B cell (primary cell): Measurements from ENCODE around the gene TBKBP1. TPM values are rescaled to one million over a fixed set of nuclear protein-coding genes. Genes with fewer than 3 reads are reported as not detected.

ENCODE experiments used
- ATAC-seq: fragments of 200-7000 bp; cut with Tn5 transposase; one replicate; pipeline ENCODE4 v1.10.0; 2021; ENCODE audit warnings: low read depth, mild to moderate bottlenecking, moderate number of reproducible peaks, moderate library complexity
- CTCF ChIA-PET: fragments of 350-600 bp; sonication (Branson Sonifier 250); formaldehyde crosslinking; loops from one replicate; lab custom pipeline; 2021; ENCODE audit warnings: antibody characterized with exemption, inconsistent platforms; lab: Charles Lee
- POLR2A ChIA-PET: fragments of 350-600 bp; sonication (Branson Sonifier 250); formaldehyde crosslinking; loops from one replicate; lab custom pipeline; 2021; ENCODE audit warnings: antibody characterized with exemption; lab: Charles Lee
- DNase-seq: peaks from one replicate; pipeline ENCODE4 v3.0.0; 2013
- H2AFZ ChIP-seq: 2 replicates; pipeline ENCODE4 v1.6.1; 2012; ENCODE audit warnings: mild to moderate bottlenecking, low read depth, low read length; ENCODE audit not compliant: insufficient read depth, poor library complexity, severe bottlenecking
- H3K27ac ChIP-seq, 2 donors: 1 replicate in 1 of 2; 2 replicates in 1 of 2; pipeline ENCODE4 v1.5.1; 2012 to 2013; ENCODE audit warnings: low read length in 2 of 2, mild to moderate bottlenecking in 2 of 2, moderate library complexity in 1 of 2
- H3K27me3 ChIP-seq, 4 experiments: fragments of 200-600 bp in 1 of 4; sonication (generic) in 1 of 4; replicated peaks in 1 of 4; 1 replicate in 2 of 4; 2 replicates in 2 of 4; pipeline versions ENCODE4 v1.6.1 to v1.7.0; 2013 to 2016; ENCODE audit warnings: low read length in 3 of 4, mild to moderate bottlenecking in 2 of 4, mixed read lengths in 1 of 4, moderate library complexity in 1 of 4; ENCODE audit not compliant: insufficient read depth in 4 of 4, control insufficient read depth in 3 of 4; ENCODE audit errors: control extremely low read depth in 1 of 4
- H3K36me3 ChIP-seq, 2 experiments: replicated peaks in 1 of 2; 1 replicate in 1 of 2; 2 replicates in 1 of 2; pipeline versions ENCODE4 v1.6.1 to v1.7.1; 2013; ENCODE audit warnings: low read length in 1 of 2; ENCODE audit not compliant: insufficient read depth in 2 of 2, control insufficient read depth in 1 of 2; ENCODE audit errors: control extremely low read depth in 1 of 2, extremely low read depth in 1 of 2
- H3K4me1 ChIP-seq, 2 donors: fragments of 200-600 bp in 1 of 2; sonication (generic) in 1 of 2; 1 replicate in 1 of 2; 2 replicates in 1 of 2; pipeline versions ENCODE4 v1.5.1 to v1.6.1; 2013 to 2017; ENCODE audit warnings: low read length in 2 of 2; ENCODE audit not compliant: control insufficient read depth in 2 of 2, insufficient read depth in 2 of 2
- H3K4me2 ChIP-seq: replicated peaks from 2 replicates; pipeline ENCODE3; 2012; ENCODE audit warnings: mild to moderate bottlenecking, low read depth, low read length; ENCODE audit not compliant: poor library complexity, severe bottlenecking
- H3K4me3 ChIP-seq, 5 experiments: fragments of 200-600 bp in 1 of 5; sonication (generic) in 1 of 5; 1 replicate in 3 of 5; 2 replicates in 2 of 5; pipeline versions ENCODE4 v1.5.1 to v1.7.0; 2011 to 2016; ENCODE audit warnings: low read length in 4 of 5, mild to moderate bottlenecking in 4 of 5, low read depth in 2 of 5, control low read depth in 1 of 5, moderate library complexity in 1 of 5; ENCODE audit not compliant: insufficient read depth in 1 of 5; ENCODE audit errors: control extremely low read depth in 1 of 5, extremely low read depth in 1 of 5
- H3K79me2 ChIP-seq: fragments of 200-600 bp; sonication (generic); one replicate; pipeline ENCODE4 v1.6.0; 2016; ENCODE audit warnings: low read length; ENCODE audit not compliant: control insufficient read depth, insufficient read depth
- H3K9ac ChIP-seq: fragments of 200-600 bp; sonication (generic); 2 replicates; pipeline ENCODE4 v1.6.1; 2017; ENCODE audit warnings: mild to moderate bottlenecking, low read length, moderate library complexity
- H3K9me3 ChIP-seq, 3 donors: one replicate each; pipeline versions ENCODE4 v1.6.1 to v1.7.1; 2013; ENCODE audit warnings: low read length in 2 of 3; ENCODE audit not compliant: control insufficient read depth in 2 of 3, insufficient read depth in 1 of 3; ENCODE audit errors: control extremely low read depth in 1 of 3
- H4K20me1 ChIP-seq: 2 replicates; pipeline ENCODE4 v1.6.0; 2012; ENCODE audit warnings: mild to moderate bottlenecking, low read length; ENCODE audit not compliant: insufficient read depth, control insufficient read depth, poor library complexity, severe bottlenecking
- H3K27ac Mint-ChIP-seq: one replicate; pipeline ENCODE4 v1.8.0; 2021; ENCODE audit warnings: mixed read lengths
- H3K27me3 Mint-ChIP-seq: one replicate; pipeline ENCODE4 v1.8.0; 2021; ENCODE audit warnings: mixed read lengths
- H3K4me1 Mint-ChIP-seq: one replicate; pipeline ENCODE4 v1.8.0; 2021; ENCODE audit warnings: mixed read lengths
- H3K4me3 Mint-ChIP-seq: one replicate; pipeline ENCODE4 v1.8.0; 2021; ENCODE audit warnings: mixed read lengths
- H3K9me3 Mint-ChIP-seq: one replicate; pipeline ENCODE4 v1.8.0; 2022; ENCODE audit warnings: mixed read lengths; ENCODE audit not compliant: insufficient read depth
- CTCF ChIP-seq: fragments of 200-600 bp; IDR thresholded peaks from one replicate; pipeline ENCODE4 v1.8.0; 2022; ENCODE audit warnings: antibody characterized with exemption, mild to moderate bottlenecking
- EZH2 ChIP-seq: IDR thresholded peaks from 2 replicates; pipeline ENCODE4 v1.6.1; 2012; ENCODE audit warnings: borderline replicate concordance, low read depth, mild to moderate bottlenecking, moderate library complexity, low read length; ENCODE audit not compliant: insufficient read depth, poor library complexity, severe bottlenecking
- WGBS: methylation state at CpG from one replicate; pipeline ENCODE4 v1.1.5; 2013; ENCODE audit warnings: missing lambda C conversion rate; ENCODE audit not compliant: insufficient coverage; 5-methylcytosine and 5-hydroxymethylcytosine counted together
- intact Hi-C: fragments of 100-400 bp; cut with micrococcal nuclease; formaldehyde crosslinking; loops from one replicate; pipeline ENCODE4 v1.10.0; 2022
- polyA plus RNA-seq: library from polyadenylated mRNA; depleted of rRNA; stranded (reverse); fragments of >200 nt; gene quantifications from 2 replicates; pipeline ENCODE4 v1.2.3, GENCODE V29; 2012
- total RNA-seq, 2 donors: library from RNA; stranded (reverse); fragments of 120-200 nt in 1 of 2; gene quantifications; 1 replicate in 1 of 2; 2 replicates in 1 of 2; pipeline versions ENCODE4 v1.2.3 to v1.2.4, GENCODE V29; 2013 to 2022

The TBKBP1 gene
- total and polyA plus RNA-seq, 2 donors (not counting 1 experiment from before 2014, with no cell fraction given) = 6.6 to 8.4 TPM

- Histone ChIP-seq H3K4me1 (peaks cover 32% of the 10 kb centered on the region in 2 donors), H3K9me3 (no peaks in the 10 kb centered on the region), H2AFZ (peak overlapping the region; percentile 95), H3K4me3 (peak overlapping the region; percentile 35 to 93 (median 83)), H3K79me2 (peaks cover 61% of the 10 kb centered on the region), H4K20me1 (peaks cover 34% of the 10 kb centered on the region), H3K4me2 (peak overlapping the region; percentile 86), H3K36me3 (peaks cover 5 to 40% of the 10 kb centered on the region in 2 experiments), H3K27ac (peak overlapping the region; percentile 76 to 78), H3K27me3 (no peaks in the 10 kb centered on the region), H3K9ac (peak overlapping the region; percentile 80)
- ChIA-PET POLR2A (interaction anchor here (0.5 to 2.6 kb wide), 16 partner anchors 8 to 1541 kb away, joined by 3 to 39 read pairs (median 4); partner anchors contain the start of genes EFCAB13, SCRN2 and SP2), CTCF (interaction anchor here (1.3 to 11.8 kb wide), 2 partner anchors 14 to 20 kb away, joined by 3 to 108 read pairs; no protein-coding TSS in a partner anchor)
- WGBS = 2% methylated on average over 31 of the region's 39 CpGs
- no peak for TF ChIP-seq CTCF
- no peak for TF ChIP-seq EZH2
- Mint-ChIP-seq H3K9me3 (no peaks in the 10 kb centered on the region), H3K27me3 (no peaks in the 10 kb centered on the region), H3K4me3 (peak overlapping the region; percentile 98), H3K4me1 (peaks cover 56% of the 10 kb centered on the region), H3K27ac (peak overlapping the region; percentile 81)
- intact Hi-C loops = loop anchor here (2.0 kb wide), 1 partner anchor 42 kb away; no protein-coding TSS in a partner anchor
- peak; percentile 59 for ATAC-seq
- DNase-seq = peak; percentile 93
Observed at GRCh38 chr17:47650525-47651522, 43.1 kb upstream of the TBKBP1 start.
